ENCODE measurements around the gene AKAP6. TPM values are rescaled to one million over a fixed set of nuclear protein-coding genes. Genes with fewer than 3 reads are reported as not detected.
"Not testable (repeated sequence)": the region's sequence is repeated elsewhere in the genome, so short reads cannot be mapped to it uniquely, and the experiment has no call there.

The AKAP6 gene
- total RNA-seq, 4 donors from 2014 or later, result 2.0 to 11.0 (median 4.2) TPM

GRCh38 chr14:32370714-32371113 is 41.6 kb downstream of the AKAP6 start:
- Histone ChIP-seq H3K27me3 (no peaks in the 10 kb centered on the region), H3K4me1 (no peaks in the 10 kb centered on the region)
- 17% methylated on average over 1 of the region's 1 CpG for WGBS

GRCh38 chr14:32372154-32372553 is 43.1 kb downstream of the AKAP6 start:
- H3K4me3 ChIP-seq, result no peak overlapping the region
- H3K27ac ChIP-seq, result no peak overlapping the region
- no peak for DNase-seq (ENCODE audit: low spot score in 2 of 2)
- 46% methylated on average over 2 of the region's 2 CpGs for WGBS
- H3K9me3 ChIP-seq, result no peaks in the 10 kb centered on the region
- H3K4me1 ChIP-seq, result no peaks in the 10 kb centered on the region
- no peak for TF ChIP-seq CTCF (IDR thresholded peaks at IDR 0.05)
- TF ChIP-seq POLR2A (IDR thresholded peaks at IDR 0.05), result no peak
- no peak for TF ChIP-seq POLR2AphosphoS5 (IDR thresholded peaks at IDR 0.05)
- no peak for TF ChIP-seq EP300 (IDR thresholded peaks at IDR 0.05)
- no peaks in the 10 kb centered on the region for H3K27me3 ChIP-seq
- H3K36me3 ChIP-seq, result no peaks in the 10 kb centered on the region

More at GRCh38 chr14:32370714-32371113, 41.6 kb downstream of the AKAP6 start:
- Histone ChIP-seq H3K27ac (no peak overlapping the region), H3K36me3 (no peaks in the 10 kb centered on the region), H3K4me3 (no peak overlapping the region), H3K9me3 (no peaks in the 10 kb centered on the region)
- no peak for TF ChIP-seq POLR2AphosphoS5 (IDR thresholded peaks at IDR 0.05)
- no peak for DNase-seq (ENCODE audit: low spot score in 2 of 2)

GRCh38 chr14:32373174-32373573 is 44.1 kb downstream of the AKAP6 start:
- DNase-seq (ENCODE audit: low spot score in 2 of 2); H3K4me1 ChIP-seq; H3K4me3 ChIP-seq; H3K27me3 ChIP-seq; H3K9me3 ChIP-seq; H3K27ac ChIP-seq; H3K36me3 ChIP-seq: not testable (repeated sequence)
- 78% methylated on average over 3 of the region's 3 CpGs for WGBS

- no peak for DNase-seq (ENCODE audit: low spot score in 2 of 2)
- H3K27me3 ChIP-seq, result no peaks in the 10 kb centered on the region
- TF ChIP-seq EP300 (IDR thresholded peaks at IDR 0.05) (no peak), POLR2AphosphoS5 (IDR thresholded peaks at IDR 0.05) (no peak), POLR2A (IDR thresholded peaks at IDR 0.05) (no peak), CTCF (IDR thresholded peaks at IDR 0.05) (no peak)
- no peaks in the 10 kb centered on the region for H3K9me3 ChIP-seq
- no peak overlapping the region for H3K27ac ChIP-seq
- no peaks in the 10 kb centered on the region for H3K36me3 ChIP-seq
- H3K4me3 ChIP-seq, result no peak overlapping the region
- H3K4me1 ChIP-seq, result no peaks in the 10 kb centered on the region
- 84% methylated on average over 3 of the region's 3 CpGs for WGBS
These were observed 45.1 kb downstream of the AKAP6 start for GRCh38 chr14:32374155-32374554.

- 59% methylated on average over 2 of the region's 2 CpGs for WGBS
- no peak overlapping the region for H3K27ac ChIP-seq
- H3K4me1 ChIP-seq, result no peaks in the 10 kb centered on the region
- no peaks in the 10 kb centered on the region for H3K9me3 ChIP-seq
- H3K27me3 ChIP-seq, result no peaks in the 10 kb centered on the region
- H3K4me3 ChIP-seq, result no peak overlapping the region
- no peak for TF ChIP-seq POLR2AphosphoS5 (IDR thresholded peaks at IDR 0.05)
- no peak for TF ChIP-seq POLR2A (IDR thresholded peaks at IDR 0.05)
- TF ChIP-seq CTCF (IDR thresholded peaks at IDR 0.05), result no peak
- TF ChIP-seq EP300 (IDR thresholded peaks at IDR 0.05), result no peak
- no peak for DNase-seq (ENCODE audit: low spot score in 2 of 2)
- no peaks in the 10 kb centered on the region for H3K36me3 ChIP-seq
These were observed 46.6 kb downstream of the AKAP6 start for GRCh38 chr14:32375663-32376062.

- WGBS, result 80% methylated on average over 5 of the region's 5 CpGs
- Histone ChIP-seq H3K4me3 (no peak overlapping the region), H3K27ac (no peak overlapping the region), H3K27me3 (no peaks in the 10 kb centered on the region), H3K4me1 (no peaks in the 10 kb centered on the region), H3K9me3 (no peaks in the 10 kb centered on the region), H3K36me3 (no peaks in the 10 kb centered on the region)
- no peak for DNase-seq (ENCODE audit: low spot score in 2 of 2)
- TF ChIP-seq POLR2AphosphoS5 (IDR thresholded peaks at IDR 0.05) (no peak), CTCF (IDR thresholded peaks at IDR 0.05) (no peak), EP300 (IDR thresholded peaks at IDR 0.05) (no peak), POLR2A (IDR thresholded peaks at IDR 0.05) (no peak)
These were observed 48.0 kb downstream of the AKAP6 start for GRCh38 chr14:32377046-32377646.
